Endothelial cell of umbilical vein (primary cell): ENCODE measurements around the gene SLC37A1. TPM values are rescaled to one million over a fixed set of nuclear protein-coding genes. Genes with fewer than 3 reads are reported as not detected.

ENCODE experiments used
- BruUV-seq: library from RNA; stranded (reverse); fragments of 400-500 nt; replicated peaks from 2 replicates; lab custom pipeline; 2021; lab: Mats Ljungman, UMichigan
- CTCF ChIA-PET: fragments of 300-600, 350-600 bp; sonication (Branson Sonifier 250); formaldehyde crosslinking; loops from one replicate; lab custom pipeline; 2021; ENCODE audit warnings: antibody characterized with exemption, inconsistent platforms; lab: Charles Lee
- POLR2A ChIA-PET: fragments of 300-600, 350-600 bp; sonication (Branson Sonifier 250); formaldehyde crosslinking; loops from one replicate; lab custom pipeline; 2021; ENCODE audit warnings: antibody characterized with exemption, inconsistent platforms; lab: Charles Lee
- DNase-seq: peaks from one replicate; pipeline ENCODE4 v3.0.0-alpha.2; 2011; ENCODE audit warnings: low read depth, low spot score
- FAIRE-seq: peaks from 2 replicates; lab custom pipeline; 2011; peaks lifted over from hg19 to GRCh38; lab: Jason Lieb, UNC
- H2AFZ ChIP-seq: 2 replicates; pipeline ENCODE4 v1.6.0; 2012; ENCODE audit warnings: low read depth, low read length, control low read depth, inconsistent platforms
- H3K27ac ChIP-seq: 2 replicates; pipeline ENCODE4 v1.5.1; 2011; ENCODE audit warnings: low read depth, mild to moderate bottlenecking, control low read depth, low read length, moderate library complexity; ENCODE audit not compliant: insufficient read depth
- H3K27me3 ChIP-seq, 2 experiments: 2 replicates each; pipeline versions ENCODE4 v1.6.0 to v1.6.1; 2011; ENCODE audit warnings: low read length in 2 of 2, mixed read lengths in 1 of 2; ENCODE audit not compliant: control insufficient read depth in 2 of 2, insufficient read depth in 2 of 2
- H3K36me3 ChIP-seq, 2 experiments: 2 replicates in 1 of 2; 3 replicates in 1 of 2; pipeline ENCODE4 v1.5.1; 2011; ENCODE audit warnings: low read length in 2 of 2, mild to moderate bottlenecking in 1 of 2, moderate library complexity in 1 of 2; ENCODE audit not compliant: control insufficient read depth in 2 of 2, insufficient read depth in 2 of 2; ENCODE audit errors: extremely low read depth in 1 of 2
- H3K4me1 ChIP-seq: 3 replicates; pipeline ENCODE4 v1.5.1; 2011; ENCODE audit warnings: mild to moderate bottlenecking, low read length; ENCODE audit not compliant: control insufficient read depth, insufficient read depth; ENCODE audit errors: extremely low read depth
- H3K4me2 ChIP-seq: 2 replicates; pipeline ENCODE4 v1.6.1; 2011; ENCODE audit warnings: low read length, control low read depth, mixed read lengths; ENCODE audit not compliant: insufficient read depth
- H3K4me3 ChIP-seq, 3 experiments: fragments of 200-600 bp in 1 of 3; sonication (generic), shearing (Covaris generic) in 1 of 3; replicated peaks in 1 of 3; 2 replicates each; pipeline ENCODE4 v1.5.1; 2011 to 2016; ENCODE audit warnings: control low read depth in 3 of 3, low read length in 3 of 3, mild to moderate bottlenecking in 2 of 3, inconsistent platforms in 1 of 3, low read depth in 1 of 3, moderate library complexity in 1 of 3; ENCODE audit not compliant: insufficient read depth in 1 of 3
- H3K79me2 ChIP-seq: 2 replicates; pipeline ENCODE4 v1.6.0; 2012; ENCODE audit warnings: low read length, inconsistent platforms; ENCODE audit not compliant: control insufficient read depth, insufficient read depth
- H3K9ac ChIP-seq: replicated peaks from 2 replicates; pipeline ENCODE3; 2011; ENCODE audit warnings: low read length, control low read depth; ENCODE audit not compliant: insufficient read depth; ENCODE audit errors: extremely low read depth
- H3K9me1 ChIP-seq: replicated peaks from 3 replicates; pipeline ENCODE4 v1.6.0; 2011; ENCODE audit warnings: mild to moderate bottlenecking, low read length; ENCODE audit not compliant: control insufficient read depth, insufficient read depth; ENCODE audit errors: extremely low read depth
- H3K9me3 ChIP-seq: replicated peaks from 2 replicates; pipeline ENCODE4 v1.5.1; 2012; ENCODE audit warnings: low read length, inconsistent platforms; ENCODE audit not compliant: control insufficient read depth, insufficient read depth
- H4K20me1 ChIP-seq: replicated peaks from 2 replicates; pipeline ENCODE3; 2011; ENCODE audit warnings: mild to moderate bottlenecking, low read length; ENCODE audit not compliant: control insufficient read depth, insufficient read depth; ENCODE audit errors: extremely low read depth
- CTCF ChIP-seq, 2 donors: IDR thresholded peaks; 1 replicate in 1 of 2; 2 replicates in 1 of 2; pipeline ENCODE4 v1.5.1; 2011; ENCODE audit warnings: low read length in 2 of 2, mild to moderate bottlenecking in 2 of 2, moderate library complexity in 2 of 2, control low read depth in 1 of 2, inconsistent platforms in 1 of 2, low read depth in 1 of 2; ENCODE audit not compliant: insufficient read depth in 1 of 2; ENCODE audit errors: extremely low read depth in 1 of 2
- EZH2 ChIP-seq: IDR thresholded peaks from 2 replicates; pipeline ENCODE4 v1.6.1; 2012; ENCODE audit warnings: borderline replicate concordance, low read depth, mild to moderate bottlenecking, moderate library complexity, low read length, inconsistent platforms; ENCODE audit not compliant: severe bottlenecking
- FOS ChIP-seq: IDR thresholded peaks from 2 replicates; pipeline ENCODE4 v1.6.1; 2011; ENCODE audit warnings: mild to moderate bottlenecking, low read length, moderate library complexity, borderline replicate concordance; ENCODE audit not compliant: insufficient read depth
- GATA2 ChIP-seq: IDR thresholded peaks from 2 replicates; pipeline ENCODE4 v1.7.0; 2011; ENCODE audit warnings: low read depth, mild to moderate bottlenecking, moderate library complexity, mixed read lengths, low read length; ENCODE audit not compliant: insufficient read length, insufficient read depth
- JUN ChIP-seq: IDR thresholded peaks from 2 replicates; pipeline ENCODE4 v1.6.1; 2011; ENCODE audit warnings: borderline replicate concordance, low read depth; ENCODE audit not compliant: insufficient read length, insufficient read depth
- MYC ChIP-seq: IDR thresholded peaks from one replicate; pipeline ENCODE4 v1.6.1; 2011; ENCODE audit warnings: mild to moderate bottlenecking, low read depth, low read length
- POLR2A ChIP-seq: IDR thresholded peaks from 2 replicates; pipeline ENCODE4 v1.6.1; 2012; ENCODE audit warnings: low read depth, mild to moderate bottlenecking, control low read depth, low read length
- POLR2AphosphoS5 ChIP-seq: IDR thresholded peaks from 2 replicates; pipeline ENCODE4 v1.6.1; 2012; ENCODE audit warnings: low read depth, mild to moderate bottlenecking, control low read depth, low read length, moderate library complexity; ENCODE audit not compliant: insufficient read depth
- dilution Hi-C: fragments of 300-500 bp; cut with MboI; formaldehyde crosslinking; loops from one replicate; pipeline ENCODE4 v1.15.0; 2019; ENCODE audit warnings: low sequenced_read_pairs; ENCODE audit not compliant: extremely low pct_ligation_motif_present
- intact Hi-C: fragments of 100-400 bp; cut with micrococcal nuclease; formaldehyde crosslinking; loops from one replicate; pipeline ENCODE4 v1.10.0; 2022
- polyA plus RNA-seq, 4 experiments: library from polyadenylated mRNA; depleted of rRNA in 3 of 4; stranded (reverse) in 3 of 4; unstranded in 1 of 4; fragments of >200 nt; gene quantifications; 2 replicates each; pipeline versions ENCODE4 v1.2.1 to v1.2.3, GENCODE V29; 2011 to 2012; ENCODE audit warnings: missing spikeins in 1 of 4
- total RNA-seq: library from RNA; stranded (reverse); gene quantifications from 2 replicates; pipeline ENCODE4 v1.2.3, GENCODE V29; 2021
- TF ChIP-seq, protein P1 (sequence below): IDR thresholded peaks from 2 replicates; pipeline ENCODE4 v1.6.1; 2011; ENCODE audit not compliant: insufficient read depth, insufficient read length

The SLC37A1 gene
- total and polyA plus RNA-seq, 2 donors (not counting 3 experiments of a cell fraction or from before 2014, with no cell fraction given), result 4.7 to 7.6 TPM

DNA sequence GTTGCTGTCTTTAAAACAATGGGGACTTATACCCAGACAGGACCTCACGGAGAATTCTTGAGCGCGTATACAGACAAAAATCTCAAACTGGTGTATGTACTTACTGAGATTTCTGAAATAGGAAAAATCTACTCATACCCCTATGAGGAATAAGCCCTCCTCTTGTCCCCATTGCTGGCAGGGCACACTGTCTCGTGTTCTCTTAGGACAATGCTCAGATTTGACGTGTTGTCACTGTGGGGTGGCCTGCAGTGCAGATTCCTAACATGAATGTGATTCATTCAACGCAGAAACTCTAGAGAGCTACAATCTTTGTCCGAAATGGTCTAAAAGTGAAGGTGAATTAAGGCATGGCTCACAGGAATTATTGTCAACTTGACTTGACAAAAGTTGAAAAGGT lies 108.6 kb downstream of the SLC37A1 start:
- ChIA-PET POLR2A (no interaction called here), CTCF (no interaction called here)
- Histone ChIP-seq H3K4me3 (no peak overlapping the region), H4K20me1 (no peaks in the 10 kb centered on the region), H3K9me1 (no peaks in the 10 kb centered on the region), H3K79me2 (no peaks in the 10 kb centered on the region), H3K9ac (no peak overlapping the region), H3K27ac (no peak overlapping the region), H3K27me3 (peaks cover 0 to 1% of the 10 kb centered on the region in 2 experiments), H3K9me3 (no peaks in the 10 kb centered on the region), H3K4me1 (no peaks in the 10 kb centered on the region), H3K36me3 (no peaks in the 10 kb centered on the region), H3K4me2 (no peak overlapping the region), H2AFZ (no peak overlapping the region)
- no peak for DNase-seq
- TF ChIP-seq POLR2A (no peak), MYC (no peak), GATA2 (no peak), FOS (no peak), POLR2AphosphoS5 (no peak), CTCF (IDR thresholded peaks at IDR 0.05; ENCODE audit: extremely low read depth in 1 of 2, insufficient read depth in 1 of 2, low read depth in 1 of 2, low read length in 2 of 2) (no peak), EZH2 (no peak), JUN (no peak)
- TF ChIP-seq, protein P1, sequence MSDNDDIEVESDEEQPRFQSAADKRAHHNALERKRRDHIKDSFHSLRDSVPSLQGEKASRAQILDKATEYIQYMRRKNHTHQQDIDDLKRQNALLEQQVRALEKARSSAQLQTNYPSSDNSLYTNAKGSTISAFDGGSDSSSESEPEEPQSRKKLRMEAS, result no peak
- intact Hi-C loops (no loop called here), dilution Hi-C loops (no loop called here)
- no peak for FAIRE-seq
- BruUV-seq, result no TSS peak
